Measurements from ENCODE around the gene DACH1. TPM values are rescaled to one million over a fixed set of nuclear protein-coding genes. Genes with fewer than 3 reads are reported as not detected.

Gene DACH1
- total RNA-seq, 4 donors from 2014 or later, result 1.0 to 6.3 (median 2.4) TPM

DNA sequence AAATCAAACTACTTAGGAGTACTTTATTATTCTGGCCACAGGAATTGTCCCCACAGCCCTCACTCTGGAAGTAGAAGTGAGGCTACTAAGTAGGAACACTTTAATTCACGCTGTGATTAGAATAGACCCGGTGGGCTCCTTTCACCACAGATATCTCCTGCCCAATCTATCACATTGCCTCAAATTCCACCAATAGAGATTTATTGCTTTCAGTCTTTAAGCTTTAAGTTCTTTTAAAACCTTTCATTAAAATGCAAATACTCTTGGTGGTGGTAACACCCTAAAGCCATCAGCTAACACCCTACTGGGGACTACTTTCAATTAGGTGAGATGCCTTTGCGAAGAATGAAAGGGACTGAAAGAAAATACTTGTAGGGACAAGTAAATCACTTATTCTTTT lies 181.9 kb downstream of the DACH1 start:
- no peak overlapping the region for H3K4me3 ChIP-seq
- no peaks in the 10 kb centered on the region for H3K4me1 ChIP-seq
- H3K27ac ChIP-seq, result no peak overlapping the region
- no peaks in the 10 kb centered on the region for H3K27me3 ChIP-seq
- WGBS, result 36% methylated on average over 3 of the region's 3 CpGs
- DNase-seq (ENCODE audit: low spot score in 2 of 2), result no peak
- H3K36me3 ChIP-seq, result no peaks in the 10 kb centered on the region
- no peak for TF ChIP-seq POLR2A (IDR thresholded peaks at IDR 0.05)
- H3K9me3 ChIP-seq, result no peaks in the 10 kb centered on the region

DNA sequence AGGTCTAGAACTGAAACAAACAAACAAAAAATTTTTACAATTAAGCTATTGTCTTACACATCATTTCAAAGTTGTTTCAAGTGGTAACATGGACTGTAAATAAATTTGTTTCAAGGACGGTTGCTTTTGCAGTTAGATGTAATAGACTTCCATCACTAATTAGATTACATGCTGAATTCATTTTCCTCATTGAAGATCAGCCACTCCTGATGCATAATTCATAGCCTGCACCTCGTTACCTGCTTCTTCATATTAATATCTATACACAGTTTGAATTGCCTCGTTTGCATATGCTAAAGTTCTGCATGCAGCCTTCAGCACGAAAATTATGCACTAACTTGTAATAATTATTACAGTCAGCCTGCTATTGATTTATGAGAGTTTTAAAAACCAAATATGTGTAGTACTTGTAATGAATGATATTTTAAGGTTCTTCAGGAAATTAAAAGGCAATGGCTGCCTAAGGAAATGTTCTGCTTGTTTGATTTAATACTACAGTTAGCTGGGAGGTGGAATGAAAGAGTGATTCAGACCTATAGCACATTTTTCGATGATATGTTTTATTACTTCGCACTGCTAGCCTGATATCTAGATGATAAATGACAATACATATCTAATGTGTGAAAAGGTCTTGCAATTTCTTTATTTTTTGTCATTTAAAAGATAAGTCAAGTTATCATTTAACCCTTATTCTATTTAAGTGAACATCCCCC lies 184.9 kb downstream of the DACH1 start:
- Histone ChIP-seq H3K4me3 (no peak overlapping the region), H3K9me3 (no peaks in the 10 kb centered on the region), H3K36me3 (no peaks in the 10 kb centered on the region), H3K4me1 (no peaks in the 10 kb centered on the region), H3K27me3 (no peaks in the 10 kb centered on the region), H3K27ac (no peak overlapping the region)
- DNase-seq (ENCODE audit: low spot score in 2 of 2), result no peak
- 53% methylated on average over 6 of the region's 6 CpGs for WGBS
- TF ChIP-seq POLR2AphosphoS5 (IDR thresholded peaks at IDR 0.05) (no peak), EP300 (IDR thresholded peaks at IDR 0.05) (no peak), CTCF (IDR thresholded peaks at IDR 0.05) (no peak), POLR2A (IDR thresholded peaks at IDR 0.05) (no peak)

DNA sequence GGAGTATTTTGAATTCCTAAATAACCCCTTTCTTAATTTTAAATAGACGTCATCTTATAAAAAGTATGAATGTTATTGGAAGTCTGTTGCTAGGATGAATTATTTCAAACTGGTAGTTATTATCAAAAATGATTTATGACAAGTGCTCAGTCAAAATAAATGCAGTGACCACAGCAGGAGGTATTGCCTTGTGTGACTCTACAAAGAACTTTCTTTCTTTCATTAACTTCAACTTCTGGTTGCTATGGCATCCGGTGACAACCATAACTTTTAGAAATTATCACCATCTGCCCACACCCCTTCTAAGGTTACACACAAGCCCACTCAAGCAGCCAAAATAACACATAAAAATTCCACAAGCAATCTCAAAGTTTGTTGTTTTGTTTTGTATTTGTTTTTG lies 189.9 kb downstream of the DACH1 start:
- Histone ChIP-seq H3K36me3 (no peaks in the 10 kb centered on the region), H3K27ac (no peak overlapping the region), H3K4me1 (no peaks in the 10 kb centered on the region), H3K4me3 (no peak overlapping the region), H3K9me3 (no peaks in the 10 kb centered on the region), H3K27me3 (no peaks in the 10 kb centered on the region)
- DNase-seq (ENCODE audit: low spot score in 2 of 2), result no peak
- TF ChIP-seq EP300 (IDR thresholded peaks at IDR 0.05), result no peak
- TF ChIP-seq CTCF (IDR thresholded peaks at IDR 0.05), result no peak
- TF ChIP-seq POLR2A (IDR thresholded peaks at IDR 0.05), result no peak
- WGBS, result 58% methylated on average over 2 of the region's 2 CpGs

- H3K4me1 ChIP-seq, result no peaks in the 10 kb centered on the region
- 81% methylated on average over 4 of the region's 4 CpGs for WGBS
- H3K9me3 ChIP-seq, result no peaks in the 10 kb centered on the region
- TF ChIP-seq POLR2A (IDR thresholded peaks at IDR 0.05), result no peak
- TF ChIP-seq EP300 (IDR thresholded peaks at IDR 0.05), result no peak
- no peak for TF ChIP-seq CTCF (IDR thresholded peaks at IDR 0.05)
- no peak for TF ChIP-seq POLR2AphosphoS5 (IDR thresholded peaks at IDR 0.05)
- H3K27ac ChIP-seq, result no peak overlapping the region
- H3K4me3 ChIP-seq, result no peak overlapping the region
- no peak for DNase-seq (ENCODE audit: low spot score in 2 of 2)
- H3K27me3 ChIP-seq, result no peaks in the 10 kb centered on the region
- H3K36me3 ChIP-seq, result no peaks in the 10 kb centered on the region
These were observed 194.5 kb downstream of the DACH1 start for GRCh38 chr13:71672512-71672911.

DNA sequence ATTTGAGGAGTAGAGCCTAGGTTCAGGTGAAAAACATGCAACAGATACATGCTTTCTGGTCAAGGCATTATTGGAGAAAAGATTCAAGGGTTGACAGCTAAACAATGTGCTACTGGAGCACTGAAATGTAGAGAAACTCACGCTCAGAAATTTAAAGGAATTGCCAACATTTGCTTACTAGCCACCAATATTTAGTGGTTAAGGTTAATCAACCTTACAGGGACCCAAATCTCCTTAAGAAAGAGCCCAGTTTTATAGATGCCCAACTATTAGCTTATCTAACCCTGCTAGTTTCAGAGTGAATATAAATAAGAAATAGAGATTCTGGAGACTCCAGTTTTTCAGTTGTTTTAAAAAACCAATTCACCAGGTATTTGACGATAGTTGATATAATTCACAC lies 203.6 kb downstream of the DACH1 start:
- no peaks in the 10 kb centered on the region for H3K9me3 ChIP-seq
- no peaks in the 10 kb centered on the region for H3K36me3 ChIP-seq
- TF ChIP-seq POLR2AphosphoS5 (IDR thresholded peaks at IDR 0.05), result no peak
- TF ChIP-seq POLR2A (IDR thresholded peaks at IDR 0.05), result no peak
- no peak for TF ChIP-seq CTCF (IDR thresholded peaks at IDR 0.05)
- TF ChIP-seq EP300 (IDR thresholded peaks at IDR 0.05), result no peak
- no peak for DNase-seq (ENCODE audit: low spot score in 2 of 2)
- no peaks in the 10 kb centered on the region for H3K27me3 ChIP-seq
- no peaks in the 10 kb centered on the region for H3K4me1 ChIP-seq
- no peak overlapping the region for H3K4me3 ChIP-seq
- 90% methylated on average over 2 of the region's 2 CpGs for WGBS
- no peak overlapping the region for H3K27ac ChIP-seq

GRCh38 chr13:71661921-71662320 lies 205.1 kb downstream of the DACH1 start:
- no peak overlapping the region for H3K27ac ChIP-seq
- WGBS, result 38% methylated on average over 3 of the region's 3 CpGs
- no peak overlapping the region for H3K4me3 ChIP-seq
- DNase-seq (ENCODE audit: low spot score in 2 of 2), result no peak
- no peaks in the 10 kb centered on the region for H3K27me3 ChIP-seq
- H3K4me1 ChIP-seq, result no peaks in the 10 kb centered on the region
- H3K9me3 ChIP-seq, result no peaks in the 10 kb centered on the region
- no peak for TF ChIP-seq CTCF (IDR thresholded peaks at IDR 0.05)
- TF ChIP-seq POLR2AphosphoS5 (IDR thresholded peaks at IDR 0.05), result no peak
- TF ChIP-seq EP300 (IDR thresholded peaks at IDR 0.05), result no peak
- TF ChIP-seq POLR2A (IDR thresholded peaks at IDR 0.05), result no peak
- no peaks in the 10 kb centered on the region for H3K36me3 ChIP-seq

All from suprapubic skin (tissue), 4 donors.